IPS-20b (cell line): ENCODE results near the gene ITFG1.
"Not testable (repeated sequence)": the region's sequence is repeated elsewhere in the genome, so short reads cannot be mapped to it uniquely, and the experiment has no call there.

Source experiments
- H3K27ac ChIP-seq: one replicate; pipeline ENCODE4 v1.5.1; 2013; ENCODE audit warnings: low read length
- H3K27me3 ChIP-seq: 2 replicates; pipeline ENCODE4 v1.6.1; 2013; ENCODE audit warnings: mild to moderate bottlenecking, low read length, inconsistent platforms; ENCODE audit not compliant: insufficient read depth
- H3K36me3 ChIP-seq: 2 replicates; pipeline ENCODE4 v1.6.1; 2013; ENCODE audit warnings: low read depth, mild to moderate bottlenecking, inconsistent platforms, low read length, moderate library complexity; ENCODE audit not compliant: insufficient read depth
- H3K4me1 ChIP-seq: 2 replicates; pipeline ENCODE4 v1.6.1; 2013; ENCODE audit warnings: mild to moderate bottlenecking, control low read depth, inconsistent platforms, low read length, moderate library complexity; ENCODE audit not compliant: insufficient read depth
- H3K4me3 ChIP-seq: 2 replicates; pipeline ENCODE4 v1.5.1; 2013; ENCODE audit warnings: mild to moderate bottlenecking, low read length, inconsistent platforms
- H3K9ac ChIP-seq: 2 replicates; pipeline ENCODE4 v1.6.1; 2013; ENCODE audit warnings: low read depth, mild to moderate bottlenecking, inconsistent platforms, low read length, moderate library complexity
- H3K9me3 ChIP-seq: 2 replicates; pipeline ENCODE4 v1.6.1; 2013; ENCODE audit warnings: mild to moderate bottlenecking, low read depth, low read length, inconsistent platforms; ENCODE audit not compliant: insufficient read depth

ITFG1 gene

GRCh38 chr16:47490471-47490870 is 29.6 kb upstream of the ITFG1 start:
- Histone ChIP-seq H3K36me3 (no peaks in the 10 kb centered on the region; the same call in 1 of the 2 replicates), H3K27ac (no peak overlapping the region), H3K4me1 (peaks cover 19% of the 10 kb centered on the region; the same call in 1 of the 2 replicates), H3K9ac (no peak overlapping the region), H3K4me3 (no peak overlapping the region), H3K27me3 (no peaks in the 10 kb centered on the region), H3K9me3 (peaks cover 22% of the 10 kb centered on the region; the same call in 1 of the 2 replicates)

- H3K9ac ChIP-seq = no peak overlapping the region
- peaks cover 22% of the 10 kb centered on the region; the same call in 1 of the 2 replicates for H3K9me3 ChIP-seq
- no peaks in the 10 kb centered on the region for H3K27me3 ChIP-seq
- H3K27ac ChIP-seq = no peak overlapping the region
- H3K4me1 ChIP-seq = peaks cover 16% of the 10 kb centered on the region; the same call in 1 of the 2 replicates
- H3K36me3 ChIP-seq = no peaks in the 10 kb centered on the region; the same call in 1 of the 2 replicates
- no peak overlapping the region for H3K4me3 ChIP-seq
These were observed 27.2 kb upstream of the ITFG1 start for GRCh38 chr16:47488051-47488450.

- no peaks in the 10 kb centered on the region; the same call in 1 of the 2 replicates for H3K36me3 ChIP-seq
- H3K27ac ChIP-seq = no peak overlapping the region
- H3K27me3 ChIP-seq = no peaks in the 10 kb centered on the region
- peaks cover 4% of the 10 kb centered on the region; the same call in 1 of the 2 replicates for H3K4me1 ChIP-seq
- no peak overlapping the region for H3K4me3 ChIP-seq
- H3K9me3 ChIP-seq = peaks cover 22% of the 10 kb centered on the region; the same call in 1 of the 2 replicates
- H3K9ac ChIP-seq = no peak overlapping the region
These were observed 26.0 kb upstream of the ITFG1 start for GRCh38 chr16:47486856-47487255.

- Histone ChIP-seq H3K9me3 (0 out of 2 replicates have a peak, but pooled peaks cover 2% of the 10 kb centered on the region), H3K4me1 (no peaks in the 10 kb centered on the region), H3K36me3 (no peaks in the 10 kb centered on the region), H3K27ac (no peak overlapping the region), H3K9ac (no peak overlapping the region), H3K27me3 (no peaks in the 10 kb centered on the region), H3K4me3 (no peak overlapping the region)
These were observed 22.8 kb upstream of the ITFG1 start for GRCh38 chr16:47483616-47484015.

- H3K4me1 ChIP-seq = no peaks in the 10 kb centered on the region; the same call in 1 of the 2 replicates
- no peaks in the 10 kb centered on the region for H3K36me3 ChIP-seq
- no peaks in the 10 kb centered on the region for H3K9me3 ChIP-seq
- H3K27me3 ChIP-seq = no peaks in the 10 kb centered on the region
- no peak overlapping the region for H3K27ac ChIP-seq
- no peak overlapping the region for H3K9ac ChIP-seq
- no peak overlapping the region for H3K4me3 ChIP-seq
These were observed 21.0 kb upstream of the ITFG1 start for GRCh38 chr16:47481698-47482374.

GRCh38 chr16:47480410-47480809 is 19.5 kb upstream of the ITFG1 start:
- Histone ChIP-seq H3K27me3 (no peaks in the 10 kb centered on the region), H3K9me3 (no peaks in the 10 kb centered on the region), H3K4me3 (no peak overlapping the region), H3K27ac (no peak overlapping the region), H3K4me1 (no peaks in the 10 kb centered on the region; the same call in 1 of the 2 replicates), H3K36me3 (no peaks in the 10 kb centered on the region), H3K9ac (no peak overlapping the region)

- no peaks in the 10 kb centered on the region for H3K36me3 ChIP-seq
- no peaks in the 10 kb centered on the region; the same call in 1 of the 2 replicates for H3K4me1 ChIP-seq
- H3K9me3 ChIP-seq = no peaks in the 10 kb centered on the region
- H3K4me3 ChIP-seq = no peak overlapping the region
- no peak overlapping the region for H3K27ac ChIP-seq
- no peaks in the 10 kb centered on the region for H3K27me3 ChIP-seq
- H3K9ac ChIP-seq = no peak overlapping the region
These were observed 16.8 kb upstream of the ITFG1 start for GRCh38 chr16:47477679-47478078.

- Histone ChIP-seq H3K9me3 (no peaks in the 10 kb centered on the region), H3K36me3 (no peaks in the 10 kb centered on the region), H3K4me1 (no peaks in the 10 kb centered on the region; the same call in 1 of the 2 replicates), H3K27ac (no peak overlapping the region), H3K27me3 (no peaks in the 10 kb centered on the region), H3K4me3 (no peak overlapping the region), H3K9ac (no peak overlapping the region)
These were observed 15.9 kb upstream of the ITFG1 start for GRCh38 chr16:47476654-47477345.

- no peaks in the 10 kb centered on the region; the same call in 1 of the 2 replicates for H3K4me1 ChIP-seq
- no peaks in the 10 kb centered on the region for H3K9me3 ChIP-seq
- H3K27ac ChIP-seq = no peak overlapping the region
These were observed 14.9 kb upstream of the ITFG1 start for GRCh38 chr16:47475786-47476185.

GRCh38 chr16:47473792-47474191 is 12.9 kb upstream of the ITFG1 start:
- H3K9ac ChIP-seq = no peak overlapping the region
- no peaks in the 10 kb centered on the region for H3K9me3 ChIP-seq
- H3K36me3 ChIP-seq = no peaks in the 10 kb centered on the region
- no peaks in the 10 kb centered on the region for H3K27me3 ChIP-seq
- H3K4me1 ChIP-seq = no peaks in the 10 kb centered on the region; the same call in 1 of the 2 replicates
- H3K27ac ChIP-seq = no peak overlapping the region
- no peak overlapping the region for H3K4me3 ChIP-seq

More at GRCh38 chr16:47475786-47476185, 14.9 kb upstream of the ITFG1 start:
- Histone ChIP-seq H3K9ac (no peak overlapping the region), H3K36me3 (no peaks in the 10 kb centered on the region), H3K4me3 (no peak overlapping the region), H3K27me3 (no peaks in the 10 kb centered on the region)

GRCh38 chr16:47473004-47473403 is 12.1 kb upstream of the ITFG1 start:
- not testable (repeated sequence) for H3K4me1 ChIP-seq, H3K27me3 ChIP-seq, H3K9ac ChIP-seq, H3K27ac ChIP-seq, H3K4me3 ChIP-seq, H3K36me3 ChIP-seq, H3K9me3 ChIP-seq

- Histone ChIP-seq H3K4me1 (peaks cover 8% of the 10 kb centered on the region; the same call in 1 of the 2 replicates), H3K9ac (no peak overlapping the region), H3K27ac (no peak overlapping the region), H3K36me3 (no peaks in the 10 kb centered on the region), H3K27me3 (no peaks in the 10 kb centered on the region), H3K9me3 (no peaks in the 10 kb centered on the region), H3K4me3 (no peak overlapping the region)
These were observed 9.9 kb upstream of the ITFG1 start for GRCh38 chr16:47470810-47471209.
